NT2/D1 (cell line): Measurements from ENCODE around the gene HECW1.
"Not testable (repeated sequence)": the region's sequence is repeated elsewhere in the genome, so short reads cannot be mapped to it uniquely, and the experiment has no call there.

Experiments
- DNase-seq: peaks from one replicate; pipeline ENCODE4 v3.0.0-alpha.2; 2011; ENCODE audit warnings: low read depth, low spot score
- H3K27me3 ChIP-seq: 2 replicates; pipeline ENCODE4 v1.6.0; 2011; ENCODE audit warnings: mild to moderate bottlenecking; ENCODE audit not compliant: insufficient read length, insufficient read depth
- H3K36me3 ChIP-seq: 2 replicates; pipeline ENCODE4 v1.6.1; 2011; ENCODE audit warnings: mild to moderate bottlenecking, low read length, mixed read lengths; ENCODE audit not compliant: insufficient read depth, insufficient read length
- H3K4me1 ChIP-seq: 2 replicates; pipeline ENCODE4 v1.5.1; 2011; ENCODE audit not compliant: insufficient read depth, insufficient read length
- H3K4me3 ChIP-seq: 2 replicates; pipeline ENCODE4 v1.5.1; 2011; ENCODE audit warnings: low read depth; ENCODE audit not compliant: insufficient read length
- H3K9ac ChIP-seq: 2 replicates; pipeline ENCODE4 v1.6.0; 2011; ENCODE audit warnings: low read depth; ENCODE audit not compliant: insufficient read length
- H3K9me3 ChIP-seq: 2 replicates; pipeline ENCODE4 v1.5.1; 2011; ENCODE audit warnings: mild to moderate bottlenecking, low read length; ENCODE audit not compliant: insufficient read depth
- SUZ12 ChIP-seq: IDR thresholded peaks from 2 replicates; pipeline ENCODE4 v1.6.1; 2011; ENCODE audit not compliant: insufficient read length, insufficient read depth; ENCODE audit errors: extremely low read depth
- YY1 ChIP-seq: IDR thresholded peaks from 2 replicates; pipeline ENCODE4 v1.6.1; 2011; ENCODE audit not compliant: insufficient read length, insufficient read depth
- ZNF274 ChIP-seq: IDR thresholded peaks from 2 replicates; pipeline ENCODE4 v1.6.1; 2011; ENCODE audit warnings: mild to moderate bottlenecking, low read depth, low read length

HECW1 gene

DNA sequence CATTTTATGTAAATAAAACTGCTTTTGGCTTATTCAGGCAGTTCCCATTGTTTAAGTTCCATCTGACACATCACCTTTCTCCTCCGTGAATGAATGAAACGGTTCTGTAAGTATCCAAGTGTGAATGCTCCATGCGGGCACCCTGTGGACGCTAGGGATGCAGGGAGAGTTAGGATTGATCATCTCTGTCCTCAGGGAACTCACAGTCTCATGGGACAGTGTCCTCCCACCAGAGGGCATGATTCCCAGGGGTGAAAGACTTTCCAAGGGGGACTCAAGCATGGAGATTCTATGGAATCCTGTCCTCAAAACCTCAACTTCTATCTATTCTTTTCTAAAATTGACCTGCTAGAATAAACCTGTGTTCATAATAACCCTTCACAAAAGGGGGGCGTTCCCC is 98.8 kb downstream of the HECW1 start:
- H3K9me3 ChIP-seq = no peaks in the 10 kb centered on the region
- no peak for DNase-seq
- TF ChIP-seq SUZ12 (no peak), ZNF274 (no peak), YY1 (no peak)
- no peaks in the 10 kb centered on the region for H3K4me1 ChIP-seq
- no peak overlapping the region for H3K4me3 ChIP-seq
- H3K9ac ChIP-seq = no peak overlapping the region
- H3K36me3 ChIP-seq = no peaks in the 10 kb centered on the region
- no peaks in the 10 kb centered on the region for H3K27me3 ChIP-seq

DNA sequence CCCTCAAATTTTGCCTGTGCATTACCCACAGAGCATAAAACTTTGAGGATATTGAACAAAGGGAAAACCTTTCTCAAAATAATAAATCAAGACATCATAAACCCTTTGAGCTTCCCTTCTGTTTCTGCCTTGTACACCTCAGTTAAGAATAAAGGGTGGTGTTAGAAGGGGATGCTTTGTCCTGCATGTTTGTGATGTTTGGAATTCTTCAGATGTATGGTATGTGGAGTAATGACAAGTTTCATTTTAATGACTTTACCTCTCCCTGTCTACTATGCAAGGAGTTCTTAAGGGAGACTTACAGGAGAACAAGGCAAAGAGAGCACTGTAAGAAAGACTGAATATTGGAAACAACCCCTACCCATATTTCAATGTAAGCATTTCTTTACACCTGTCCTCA is 99.2 kb downstream of the HECW1 start:
- H3K4me3 ChIP-seq = no peak overlapping the region

DNA sequence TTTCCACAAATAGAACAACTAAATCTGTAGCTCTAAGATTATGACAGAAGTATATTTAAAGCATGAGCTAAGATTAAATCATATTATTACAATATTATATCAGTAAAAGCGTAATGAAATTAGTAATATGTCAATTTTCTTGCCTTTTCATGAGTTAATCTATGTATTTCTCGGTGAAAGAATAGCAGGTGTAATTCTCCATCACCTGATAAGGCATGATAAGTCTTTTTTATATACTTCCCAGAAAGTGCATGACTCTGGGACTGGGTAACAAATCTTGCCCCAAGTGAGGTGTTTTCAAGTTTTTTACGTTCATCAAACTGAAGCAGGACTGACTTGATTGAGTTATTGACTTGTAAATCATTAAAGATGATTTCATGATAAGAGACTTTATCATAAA is 100.5 kb downstream of the HECW1 start:
- no peak for DNase-seq
- no peaks in the 10 kb centered on the region for H3K4me1 ChIP-seq
- H3K27me3 ChIP-seq = no peaks in the 10 kb centered on the region
- TF ChIP-seq ZNF274 (no peak), YY1 (no peak), SUZ12 (no peak)
- H3K9ac ChIP-seq = no peak overlapping the region
- H3K9me3 ChIP-seq = no peaks in the 10 kb centered on the region
- no peak overlapping the region for H3K4me3 ChIP-seq
- no peaks in the 10 kb centered on the region for H3K36me3 ChIP-seq

More for the DNA sequence above, 99.2 kb downstream of the HECW1 start:
- no peak for DNase-seq
- Histone ChIP-seq H3K27me3 (no peaks in the 10 kb centered on the region), H3K36me3 (no peaks in the 10 kb centered on the region), H3K9ac (no peak overlapping the region), H3K4me1 (no peaks in the 10 kb centered on the region), H3K9me3 (no peaks in the 10 kb centered on the region)
- TF ChIP-seq ZNF274 (no peak), SUZ12 (no peak), YY1 (no peak)

DNA sequence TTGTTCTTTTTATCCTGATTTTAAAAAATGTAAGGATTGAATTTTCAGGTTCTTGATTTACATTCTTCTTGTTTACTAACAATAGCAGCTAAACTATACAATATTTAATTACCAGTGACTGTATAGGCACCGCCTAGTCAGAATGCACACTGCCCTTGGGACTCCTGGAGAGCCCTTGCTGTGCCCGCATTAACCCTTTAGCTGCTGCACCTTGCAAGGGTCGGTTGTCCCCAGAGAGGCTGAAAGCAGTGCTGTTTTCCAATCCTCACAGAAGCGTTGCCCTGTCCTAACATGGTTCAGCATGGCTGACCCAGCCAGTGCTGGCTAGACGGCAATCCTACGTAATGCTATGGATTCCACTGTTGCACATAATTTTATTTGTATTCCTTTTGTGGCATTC is 102.6 kb downstream of the HECW1 start:
- no peak overlapping the region for H3K9ac ChIP-seq
- no peaks in the 10 kb centered on the region for H3K36me3 ChIP-seq
- no peaks in the 10 kb centered on the region for H3K27me3 ChIP-seq
- no peak for TF ChIP-seq SUZ12
- no peak for TF ChIP-seq YY1
- TF ChIP-seq ZNF274 = no peak
- no peak overlapping the region for H3K4me3 ChIP-seq
- no peaks in the 10 kb centered on the region for H3K4me1 ChIP-seq
- no peak for DNase-seq
- H3K9me3 ChIP-seq = peaks cover 19% of the 10 kb centered on the region; the same call in 1 of the 2 replicates

GRCh38 chr7:43217055-43217454 is 104.6 kb downstream of the HECW1 start:
- peaks cover 32% of the 10 kb centered on the region; the same call in 1 of the 2 replicates for H3K9me3 ChIP-seq
- H3K9ac ChIP-seq = no peak overlapping the region
- no peak overlapping the region for H3K4me3 ChIP-seq
- DNase-seq = no peak
- TF ChIP-seq SUZ12 (no peak), YY1 (no peak), ZNF274 (no peak)
- no peaks in the 10 kb centered on the region for H3K36me3 ChIP-seq
- no peaks in the 10 kb centered on the region for H3K4me1 ChIP-seq
- no peaks in the 10 kb centered on the region for H3K27me3 ChIP-seq

- not testable (repeated sequence) for H3K36me3 ChIP-seq, H3K4me1 ChIP-seq, H3K4me3 ChIP-seq, H3K27me3 ChIP-seq, DNase-seq, H3K9ac ChIP-seq
- H3K9me3 ChIP-seq = peaks cover 35% of the 10 kb centered on the region; the same call in 1 of the 2 replicates
These were observed 106.5 kb downstream of the HECW1 start for GRCh38 chr7:43218901-43219300.

DNA sequence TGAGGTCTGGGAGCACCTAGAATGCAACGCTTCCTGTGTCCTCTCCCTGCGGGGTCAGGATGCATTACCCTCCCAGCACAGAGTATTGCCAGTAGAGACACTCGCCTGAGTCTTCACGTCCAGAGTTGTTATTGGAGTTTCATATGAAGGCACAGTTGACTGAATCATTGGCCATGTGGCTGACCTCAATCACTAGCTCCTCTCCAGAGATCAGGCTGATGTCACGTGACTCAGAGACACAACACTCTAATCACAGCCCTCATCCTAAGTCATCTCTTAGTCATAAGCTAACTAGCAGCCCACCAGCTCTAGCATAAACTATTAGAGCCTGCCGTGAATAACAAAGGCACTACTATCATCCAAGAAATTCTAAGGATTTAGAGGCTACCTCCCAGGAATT is 107.8 kb downstream of the HECW1 start:
- no peak overlapping the region for H3K9ac ChIP-seq
- H3K4me3 ChIP-seq = no peak overlapping the region
- H3K4me1 ChIP-seq = no peaks in the 10 kb centered on the region
- H3K36me3 ChIP-seq = no peaks in the 10 kb centered on the region
- no peak for DNase-seq
- TF ChIP-seq YY1 (no peak), ZNF274 (no peak), SUZ12 (no peak)
- H3K27me3 ChIP-seq = no peaks in the 10 kb centered on the region
- peaks cover 35% of the 10 kb centered on the region; the same call in 1 of the 2 replicates for H3K9me3 ChIP-seq

DNA sequence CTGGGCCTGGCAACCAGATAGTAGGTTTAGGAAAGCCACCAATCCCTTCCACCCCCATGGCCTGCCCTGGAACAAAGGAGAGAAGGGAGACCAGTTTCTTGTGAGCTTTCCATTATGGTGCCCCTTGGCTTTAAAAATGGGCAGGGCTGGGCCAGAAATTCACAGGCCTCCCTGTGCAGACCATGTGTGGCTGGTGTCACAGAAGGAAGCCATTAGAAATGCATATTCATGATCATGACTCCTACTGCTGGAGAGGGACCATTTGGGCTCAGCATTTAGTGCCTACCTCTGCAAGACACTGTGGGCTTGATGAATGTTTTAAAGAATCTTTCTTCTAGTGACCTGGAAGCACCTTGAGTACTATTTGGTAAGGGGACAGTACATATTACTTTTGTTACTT is 108.3 kb downstream of the HECW1 start:
- no peak overlapping the region for H3K9ac ChIP-seq
- peaks cover 35% of the 10 kb centered on the region; the same call in 1 of the 2 replicates for H3K9me3 ChIP-seq
- DNase-seq = no peak
- H3K4me3 ChIP-seq = no peak overlapping the region
- no peaks in the 10 kb centered on the region for H3K36me3 ChIP-seq
- no peaks in the 10 kb centered on the region for H3K4me1 ChIP-seq
- no peaks in the 10 kb centered on the region for H3K27me3 ChIP-seq
- TF ChIP-seq SUZ12 = no peak
- no peak for TF ChIP-seq ZNF274
- TF ChIP-seq YY1 = no peak
